HuH-7.5 (cell line): ENCODE data around the gene MAST1.
"Not testable (repeated sequence)": the region's sequence is repeated elsewhere in the genome, so short reads cannot be mapped to it uniquely, and the experiment has no call there.

Source experiments
- DNase-seq: peaks from one replicate; pipeline ENCODE4 v3.0.0; 2011; ENCODE audit warnings: low spot score

Gene MAST1

DNA sequence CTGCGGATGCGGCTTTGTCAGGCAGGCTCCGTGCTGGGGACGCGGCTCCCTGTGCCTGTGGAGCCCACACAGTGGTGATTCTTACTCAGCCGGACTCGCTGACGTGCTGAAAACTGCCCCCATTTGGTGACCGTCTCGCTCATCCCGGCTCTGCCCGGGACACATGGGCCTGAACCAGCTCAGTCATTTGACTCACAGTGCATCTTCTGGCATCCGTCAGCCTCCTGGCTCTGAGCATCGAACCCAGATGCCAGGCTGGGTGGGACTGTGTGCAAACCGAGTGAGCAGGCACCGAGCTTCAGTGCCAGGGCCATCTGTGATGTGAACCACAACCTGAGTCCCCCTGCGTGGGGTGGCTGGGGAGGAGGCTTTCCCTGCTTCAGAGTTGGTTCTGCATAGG lies 58.1 kb downstream of the MAST1 start:
- no peak for DNase-seq

GRCh38 chr19:12899891-12900518 lies 61.7 kb downstream of the MAST1 start:
- DNase-seq: no peak

DNA sequence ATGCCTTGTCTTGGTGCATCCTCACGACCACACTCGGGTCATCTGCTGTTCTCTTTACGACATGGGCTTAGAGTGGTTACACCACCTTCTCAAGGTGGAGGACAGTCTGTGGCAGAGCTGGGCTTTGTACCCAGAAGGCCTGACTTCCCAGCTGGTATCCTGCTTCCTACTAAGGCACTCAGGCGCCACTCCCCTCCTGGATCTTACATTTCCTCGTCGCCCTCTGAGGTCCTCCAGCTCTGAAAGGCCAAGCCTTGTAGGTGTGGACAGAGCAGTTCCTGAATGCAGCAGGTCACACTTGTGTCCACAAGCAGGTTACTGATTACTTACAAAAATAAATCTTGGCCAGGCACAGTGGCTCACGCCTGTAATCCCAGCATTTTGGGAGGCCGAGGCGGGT lies 68.9 kb downstream of the MAST1 start:
- no peak for DNase-seq

DNA sequence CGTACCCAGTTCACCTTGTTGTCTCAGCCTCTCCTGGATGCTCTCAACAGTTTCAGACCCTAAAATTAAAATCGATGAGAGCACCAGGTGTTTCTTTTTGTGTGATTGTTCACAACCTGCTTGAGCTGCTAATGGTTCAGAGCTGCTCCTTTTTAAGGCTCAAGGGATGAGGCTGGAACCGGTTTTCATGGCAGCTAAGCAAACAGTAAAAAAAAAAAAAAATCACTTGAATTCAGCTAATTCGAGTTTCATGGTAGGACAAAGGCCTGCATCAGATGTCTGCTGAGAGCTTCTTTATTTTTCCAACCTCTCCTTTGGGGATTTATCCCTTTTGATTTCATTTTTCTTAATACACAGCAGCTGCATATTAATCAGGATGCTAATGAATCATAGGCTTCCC lies 74.3 kb downstream of the MAST1 start:
- DNase-seq: no peak

- no peak for DNase-seq
Observed at GRCh38 chr19:12913011-12913561, 74.8 kb downstream of the MAST1 start.

GRCh38 chr19:12913851-12914690 lies 75.8 kb downstream of the MAST1 start:
- no peak for DNase-seq

GRCh38 chr19:12915860-12916259 lies 77.5 kb downstream of the MAST1 start:
- DNase-seq: not testable (repeated sequence)

DNA sequence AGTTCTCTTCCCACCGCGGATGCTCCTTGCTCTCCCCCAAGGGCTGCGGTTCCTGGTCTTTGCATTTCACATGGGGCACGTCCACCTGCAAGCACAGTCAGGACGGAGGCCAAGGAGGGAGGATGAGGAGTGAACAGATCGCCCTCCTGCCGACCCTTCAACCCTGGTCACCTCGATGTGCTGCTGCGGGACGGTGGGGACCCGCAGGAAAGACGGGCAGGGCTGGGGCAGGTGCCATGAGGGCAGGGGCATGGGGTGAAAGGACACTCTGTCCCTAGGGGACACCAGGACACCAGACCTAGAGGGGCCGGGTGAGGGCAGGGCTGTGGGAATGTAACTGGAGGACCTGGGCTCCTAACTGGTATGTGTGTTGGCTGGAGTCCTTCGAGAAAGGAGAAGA lies 79.9 kb downstream of the MAST1 start:
- no peak for DNase-seq

DNA sequence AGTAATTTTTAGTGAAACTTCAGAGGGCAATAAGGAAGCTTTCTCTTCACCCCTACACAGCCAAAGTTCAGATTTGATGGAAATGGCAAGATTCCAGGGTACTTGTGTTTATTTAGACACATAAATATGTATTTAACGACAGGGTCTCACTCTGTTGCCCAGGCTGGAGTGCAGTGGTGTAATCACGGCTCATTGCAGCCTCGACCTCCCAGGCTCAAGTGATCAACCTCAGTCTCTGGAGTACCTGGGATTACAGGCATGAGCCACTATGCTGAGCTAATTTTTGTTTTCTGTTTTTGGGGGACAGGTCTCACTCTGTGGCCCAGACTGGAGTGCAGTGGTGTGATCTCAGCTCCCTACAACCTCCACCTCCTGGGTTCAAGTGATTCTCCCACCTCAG lies 82.7 kb downstream of the MAST1 start:
- DNase-seq: no peak

DNA sequence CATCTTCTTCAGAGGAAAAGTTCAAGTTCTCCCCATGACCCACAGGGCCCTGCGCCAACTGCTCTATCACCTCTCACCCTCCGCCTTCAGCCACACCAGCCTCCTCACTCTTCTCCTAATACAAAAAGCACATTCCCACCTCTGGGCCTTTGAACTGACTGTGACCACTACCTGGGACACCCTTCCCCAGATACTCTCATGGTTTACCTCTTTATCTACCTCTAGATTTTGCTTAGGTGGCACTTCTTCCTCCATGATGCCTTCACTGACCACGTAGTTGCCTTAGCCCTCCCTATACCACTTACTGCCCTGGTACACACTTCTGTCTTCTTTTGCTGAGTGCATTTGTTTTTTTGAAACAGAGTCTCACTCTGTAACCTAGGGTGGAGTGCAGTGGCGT lies 84.6 kb downstream of the MAST1 start:
- no peak for DNase-seq
